SIG-M5 (cell line): ENCODE measurements around the gene ACSS3.
"Not testable (repeated sequence)": the region's sequence is repeated elsewhere in the genome, so short reads cannot be mapped to it uniquely, and the experiment has no call there.

Experiments
- DNase-seq: peaks from one replicate; lab custom pipeline; 2025; lab: John Stamatoyannopoulos, UW

ACSS3 gene

DNA sequence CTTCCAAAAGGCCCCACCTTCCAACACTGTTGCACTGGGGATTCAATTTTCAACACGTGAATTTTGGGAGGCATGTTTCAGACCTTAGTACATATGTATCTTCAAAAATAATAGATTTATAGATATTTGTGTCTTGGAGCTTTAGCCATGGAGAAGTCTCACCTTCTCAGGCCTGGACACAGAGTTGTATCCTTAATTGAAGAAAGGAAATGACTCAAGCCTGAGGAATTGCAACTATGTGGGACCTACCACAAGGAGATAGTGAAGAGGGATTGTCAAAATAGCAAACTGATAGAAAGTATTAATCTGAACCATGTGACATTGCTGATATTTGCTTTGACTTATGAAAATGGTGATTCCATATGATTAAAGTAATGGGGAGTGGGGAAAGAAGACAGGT is 89.8 kb downstream of the ACSS3 start:
- DNase-seq, result no peak

GRCh38 chr12:81168445-81168844 is 90.6 kb downstream of the ACSS3 start:
- DNase-seq, result no peak

GRCh38 chr12:81170072-81170471 is 92.2 kb downstream of the ACSS3 start:
- no peak for DNase-seq

DNA sequence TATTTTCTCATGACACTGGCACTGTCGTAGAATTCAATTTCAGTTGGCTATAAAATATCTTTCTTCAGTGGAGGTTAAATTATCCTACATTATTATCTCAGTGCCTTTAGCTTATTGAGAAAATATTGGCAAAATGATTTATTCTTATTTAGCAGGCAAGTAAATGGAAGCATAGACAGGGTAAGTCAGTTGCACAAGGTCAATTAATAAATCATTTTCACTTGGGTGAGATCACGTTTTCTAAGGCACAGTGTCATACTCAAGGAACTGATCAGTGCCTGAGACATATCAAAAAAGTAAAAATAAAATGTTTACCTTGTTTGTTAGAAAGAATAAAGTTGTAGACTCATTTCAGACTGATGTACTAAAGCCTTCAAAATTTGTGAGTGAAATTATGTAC is 95.0 kb downstream of the ACSS3 start:
- no peak for DNase-seq

- DNase-seq, result no peak
Measured at GRCh38 chr12:81174664-81175063, 96.8 kb downstream of the ACSS3 start.

GRCh38 chr12:81176796-81177195 is 98.9 kb downstream of the ACSS3 start:
- DNase-seq, result no peak

DNA sequence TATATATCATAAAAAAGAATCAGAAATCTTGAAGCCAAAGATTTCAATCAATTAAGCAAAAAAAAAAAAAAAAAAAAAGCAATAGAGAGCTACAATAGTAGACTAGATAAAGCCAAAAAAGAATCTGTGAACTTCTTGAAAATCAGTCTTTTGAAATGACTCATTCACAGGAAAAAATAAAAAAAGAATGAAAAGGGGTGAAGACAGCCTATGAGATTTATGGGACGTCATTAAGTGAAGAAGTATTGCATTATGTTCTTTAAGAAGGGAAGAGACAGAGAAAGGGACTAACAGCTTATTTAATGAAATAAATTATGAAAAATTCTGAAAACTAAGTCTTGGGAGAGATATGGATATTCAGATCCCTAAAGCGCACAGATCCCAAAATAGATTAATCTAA is 103.8 kb downstream of the ACSS3 start:
- no peak for DNase-seq

DNA sequence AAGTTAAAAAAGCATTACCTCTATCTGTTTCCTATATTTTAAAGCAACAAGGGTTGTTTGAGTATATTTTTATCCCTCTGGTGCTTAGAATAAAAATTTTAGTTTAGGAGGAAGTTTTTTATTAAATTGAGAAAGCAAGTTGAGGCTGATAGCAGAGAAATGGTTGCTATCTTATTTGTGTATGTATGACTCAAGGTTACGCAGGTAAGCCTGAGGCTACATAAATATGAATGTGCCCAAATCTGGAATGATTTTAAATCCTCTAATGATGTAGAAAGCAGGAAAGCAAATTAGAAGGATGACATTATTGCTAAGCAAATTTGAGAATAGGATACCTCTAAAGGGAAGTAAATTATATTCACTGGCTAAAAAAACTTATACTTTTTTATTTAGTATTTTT is 109.8 kb downstream of the ACSS3 start:
- no peak for DNase-seq

- no peak for DNase-seq
Measured at GRCh38 chr12:81196595-81196994, 118.7 kb downstream of the ACSS3 start.

GRCh38 chr12:81200561-81200960 is 122.7 kb downstream of the ACSS3 start:
- DNase-seq, result not testable (repeated sequence)

DNA sequence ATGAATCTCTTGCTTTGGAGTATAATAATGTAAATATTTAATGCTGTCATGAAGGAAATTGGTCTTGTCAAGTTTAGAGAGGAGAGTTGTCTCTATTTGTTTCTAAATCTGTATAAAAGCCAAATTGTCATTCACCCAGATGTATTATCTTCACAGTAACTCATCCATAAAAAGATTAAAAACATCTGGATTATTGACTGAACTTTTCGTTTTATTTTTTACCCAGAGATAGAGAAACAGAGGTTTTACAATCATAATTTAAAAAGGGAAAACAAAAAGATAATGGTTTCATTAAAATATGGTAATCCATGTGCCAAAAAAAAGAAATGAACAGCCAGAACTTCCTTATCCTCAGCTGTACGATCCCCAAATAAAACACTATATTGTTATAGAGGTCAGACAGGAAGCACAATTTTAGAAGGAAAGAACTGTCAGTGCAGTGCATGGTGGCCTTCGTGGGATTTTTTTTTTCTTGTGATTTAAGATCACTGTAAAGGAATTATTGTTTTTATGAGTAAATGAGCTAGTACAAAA is 125.9 kb downstream of the ACSS3 start:
- no peak for DNase-seq

DNA sequence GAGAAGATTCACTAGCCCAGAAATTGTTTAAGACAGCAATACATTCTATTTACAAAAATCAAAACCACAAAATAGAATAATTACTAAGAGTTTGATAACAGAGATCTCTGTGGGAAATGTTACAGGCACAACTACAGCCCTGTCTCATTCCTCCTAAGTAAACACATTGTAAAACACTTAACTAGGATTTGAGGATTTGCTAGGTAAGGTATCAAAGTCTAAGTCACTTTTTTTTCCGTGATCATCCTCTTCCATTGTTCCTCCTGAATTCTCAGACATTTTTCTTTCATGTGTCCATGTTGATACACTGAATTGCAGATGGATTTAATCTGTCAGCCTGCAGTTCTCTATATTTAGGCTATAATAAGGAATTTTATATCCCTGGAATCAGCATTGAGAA is 127.5 kb downstream of the ACSS3 start:
- no peak for DNase-seq

GRCh38 chr12:81206429-81206828 is 128.6 kb downstream of the ACSS3 start:
- no peak for DNase-seq

GRCh38 chr12:81207173-81207572 is 129.3 kb downstream of the ACSS3 start:
- no peak for DNase-seq

- no peak for DNase-seq
Measured at GRCh38 chr12:81207664-81208063, 129.8 kb downstream of the ACSS3 start.

GRCh38 chr12:81208187-81208911 is 130.5 kb downstream of the ACSS3 start:
- DNase-seq, result no peak

GRCh38 chr12:81209012-81209411 is 131.1 kb downstream of the ACSS3 start:
- no peak for DNase-seq

DNA sequence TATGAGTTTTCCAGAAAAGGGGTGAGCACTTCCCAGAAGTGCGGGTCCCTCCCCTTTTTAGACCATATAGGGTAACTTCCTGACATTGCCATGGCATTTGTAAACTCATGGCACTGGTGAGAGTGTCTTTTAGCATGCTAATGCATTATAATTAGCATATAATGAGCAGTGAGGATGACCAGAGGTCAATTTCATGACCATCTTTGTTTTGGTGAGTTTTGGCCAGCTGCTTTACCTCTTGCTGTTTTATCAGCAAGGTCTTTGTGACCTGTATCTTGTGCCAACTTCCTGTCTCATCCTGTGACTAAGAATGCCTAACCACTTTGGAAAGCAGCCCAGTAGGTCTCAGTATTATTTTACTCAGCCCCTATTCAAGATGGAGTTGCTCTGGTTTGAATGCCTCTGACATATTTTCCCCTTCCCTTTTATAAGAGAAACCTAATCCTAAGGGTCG is 131.9 kb downstream of the ACSS3 start:
- DNase-seq, result not testable (repeated sequence)

- no peak for DNase-seq
Measured at GRCh38 chr12:81211306-81211705, 133.4 kb downstream of the ACSS3 start.

GRCh38 chr12:81212996-81213696 is 135.3 kb downstream of the ACSS3 start:
- DNase-seq, result no peak

- no peak for DNase-seq
Measured at GRCh38 chr12:81216739-81217138, 138.9 kb downstream of the ACSS3 start.

DNA sequence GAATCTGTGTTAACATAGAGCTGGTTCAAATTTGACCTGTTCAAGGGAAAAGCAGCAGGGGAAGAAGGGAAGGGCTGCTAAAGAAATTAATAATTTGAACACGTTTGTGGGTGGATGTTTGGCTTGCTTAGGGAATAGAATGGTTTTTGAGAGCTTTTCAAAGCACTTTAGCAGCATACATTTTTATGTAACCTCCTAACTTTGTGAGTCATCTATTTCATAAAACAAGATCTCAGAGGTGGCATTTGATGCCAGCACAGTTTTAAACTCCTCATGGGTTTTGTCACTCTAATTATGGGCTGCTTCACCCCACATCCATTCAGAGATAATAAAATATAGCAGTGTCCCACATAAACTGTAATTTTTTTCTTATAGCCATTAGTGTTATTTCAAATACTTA is 143.8 kb downstream of the ACSS3 start:
- no peak for DNase-seq

- DNase-seq, result no peak
Measured at GRCh38 chr12:81222846-81223592, 145.1 kb downstream of the ACSS3 start.
